Peyer's patch (tissue), 4 donors: ENCODE results near the gene AP4B1.

Experiments used
- CTCF ChIP-seq, 6 experiments: fragments of 450-650 bp in 4 of 6; fragments of 200-600 bp in 2 of 6; sonication (generic) in 1 of 6; IDR thresholded peaks; one replicate each; pipeline ENCODE4 v1.5.1; 2017 to 2019; ENCODE audit warnings: antibody characterized with exemption in 6 of 6, mild to moderate bottlenecking in 3 of 6, moderate library complexity in 1 of 6
- POLR2A ChIP-seq, 2 donors: fragments of 450-650 bp; IDR thresholded peaks; one replicate each; pipeline ENCODE4 v1.5.1; 2017; ENCODE audit warnings: antibody characterized with exemption in 2 of 2, mild to moderate bottlenecking in 2 of 2, moderate library complexity in 2 of 2

DNA sequence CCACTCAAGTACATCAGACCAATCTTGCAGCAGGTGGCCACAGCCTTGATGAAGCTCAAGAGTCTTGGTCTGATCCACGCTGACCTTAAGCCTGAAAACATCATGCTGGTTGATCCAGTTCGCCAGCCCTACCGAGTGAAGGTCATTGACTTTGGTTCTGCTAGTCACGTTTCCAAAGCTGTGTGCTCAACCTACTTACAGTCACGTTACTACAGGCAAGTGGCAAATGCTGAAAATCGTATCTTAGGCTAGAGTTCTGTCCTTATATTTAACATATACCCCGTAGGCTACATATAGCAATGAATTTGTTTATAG lies 36.6 kb upstream of the AP4B1 start:
- TF ChIP-seq CTCF (IDR thresholded peaks at IDR 0.05) = no peak
- TF ChIP-seq POLR2A (IDR thresholded peaks at IDR 0.05) = no peak
